ENCODE results near the gene GJC2. TPM values are rescaled to one million over a fixed set of nuclear protein-coding genes. Genes with fewer than 3 reads are reported as not detected.

The GJC2 gene
- polyA plus RNA-seq, 1 donor from 2014 or later: 2.3 TPM

- Histone ChIP-seq H3F3A (ENCODE audit: insufficient read depth, low read length, poor library complexity, severe bottlenecking) (no peaks in the 10 kb centered on the region), H3K9me2 (ENCODE audit: insufficient read depth, low read length) (no peaks in the 10 kb centered on the region), H3K79me2 (replicated peaks; ENCODE audit: insufficient read depth, low read length) (peaks cover 11% of the 10 kb centered on the region), H3K27me3 (ENCODE audit: insufficient read depth, low read depth, low read length) (no peaks in the 10 kb centered on the region), H3K9ac (ENCODE audit: low read length) (no peak overlapping the region), H3K36me3 (ENCODE audit: insufficient read depth, low read length) (no peaks in the 10 kb centered on the region), H3K4me2 (ENCODE audit: low read length) (no peak overlapping the region), H3K9me3 (ENCODE audit: low read length) (no peaks in the 10 kb centered on the region), H2AFZ (ENCODE audit: low read depth, low read length) (no peak overlapping the region), H4K20me1 (ENCODE audit: insufficient read depth) (no peaks in the 10 kb centered on the region), H3K27ac (ENCODE audit: low read length) (no peak overlapping the region), H3K4me3 (ENCODE audit: low read length) (no peak overlapping the region)
- TF ChIP-seq RAD21 (conservative IDR thresholded peaks at IDR 0.05) (no peak), TAF1 (IDR thresholded peaks at IDR 0.05; ENCODE audit: low read depth) (no peak), MXI1 (conservative IDR thresholded peaks at IDR 0.05; ENCODE audit: poor library complexity, severe bottlenecking) (no peak), CTCF (IDR thresholded peaks at IDR 0.05; ENCODE audit: poor library complexity, severe bottlenecking) (no peak), SMC3 (conservative IDR thresholded peaks at IDR 0.05; ENCODE audit: poor library complexity) (no peak)
Measured at GRCh38 chr1:228170666-228171065, 20.9 kb downstream of the GJC2 start.

- H4K20me1 ChIP-seq (ENCODE audit: insufficient read depth): no peaks in the 10 kb centered on the region
- no peak for TF ChIP-seq EP300 (conservative IDR thresholded peaks at IDR 0.05; ENCODE audit: poor library complexity, severe bottlenecking)
- no peak for TF ChIP-seq RAD21 (conservative IDR thresholded peaks at IDR 0.05)
- no peak for TF ChIP-seq CTCF (IDR thresholded peaks at IDR 0.05; ENCODE audit: poor library complexity, severe bottlenecking)
- no peak for TF ChIP-seq EZH2 (IDR thresholded peaks at IDR 0.05; ENCODE audit: borderline replicate concordance, insufficient read depth, low read length, poor library complexity, severe bottlenecking)
- no peak for TF ChIP-seq POLR2AphosphoS5 (IDR thresholded peaks at IDR 0.05)
- no peak for TF ChIP-seq SMC3 (conservative IDR thresholded peaks at IDR 0.05; ENCODE audit: poor library complexity)
- no peak for TF ChIP-seq REST (IDR thresholded peaks at IDR 0.05; ENCODE audit: borderline replicate concordance)
- no peak for TF ChIP-seq MXI1 (conservative IDR thresholded peaks at IDR 0.05; ENCODE audit: poor library complexity, severe bottlenecking)
- no peak for TF ChIP-seq TAF1 (IDR thresholded peaks at IDR 0.05; ENCODE audit: low read depth)
- no peaks in the 10 kb centered on the region for H3F3A ChIP-seq (ENCODE audit: insufficient read depth, low read length, poor library complexity, severe bottlenecking)
- no peaks in the 10 kb centered on the region for H3K9me2 ChIP-seq (ENCODE audit: insufficient read depth, low read length)
- no peak overlapping the region for H3K4me3 ChIP-seq (ENCODE audit: low read length)
- H3K9ac ChIP-seq (ENCODE audit: low read length): no peak overlapping the region
- H3K79me2 ChIP-seq (replicated peaks; ENCODE audit: insufficient read depth, low read length): peaks cover 9% of the 10 kb centered on the region
- H2AFZ ChIP-seq (ENCODE audit: low read depth, low read length): no peak overlapping the region
- H3K4me2 ChIP-seq (ENCODE audit: low read length): no peak overlapping the region
- no peak overlapping the region for H3K27ac ChIP-seq (ENCODE audit: low read length)
- no peaks in the 10 kb centered on the region for H3K9me3 ChIP-seq (ENCODE audit: low read length)
- no peaks in the 10 kb centered on the region for H3K36me3 ChIP-seq (ENCODE audit: insufficient read depth, low read length)
- H3K27me3 ChIP-seq (ENCODE audit: insufficient read depth, low read depth, low read length): no peaks in the 10 kb centered on the region
Measured at GRCh38 chr1:228171221-228171891, 21.6 kb downstream of the GJC2 start.

All from neural cell (in vitro differentiated cells).